ENCODE data around the gene ZSCAN10.

ZSCAN10 gene

DNA sequence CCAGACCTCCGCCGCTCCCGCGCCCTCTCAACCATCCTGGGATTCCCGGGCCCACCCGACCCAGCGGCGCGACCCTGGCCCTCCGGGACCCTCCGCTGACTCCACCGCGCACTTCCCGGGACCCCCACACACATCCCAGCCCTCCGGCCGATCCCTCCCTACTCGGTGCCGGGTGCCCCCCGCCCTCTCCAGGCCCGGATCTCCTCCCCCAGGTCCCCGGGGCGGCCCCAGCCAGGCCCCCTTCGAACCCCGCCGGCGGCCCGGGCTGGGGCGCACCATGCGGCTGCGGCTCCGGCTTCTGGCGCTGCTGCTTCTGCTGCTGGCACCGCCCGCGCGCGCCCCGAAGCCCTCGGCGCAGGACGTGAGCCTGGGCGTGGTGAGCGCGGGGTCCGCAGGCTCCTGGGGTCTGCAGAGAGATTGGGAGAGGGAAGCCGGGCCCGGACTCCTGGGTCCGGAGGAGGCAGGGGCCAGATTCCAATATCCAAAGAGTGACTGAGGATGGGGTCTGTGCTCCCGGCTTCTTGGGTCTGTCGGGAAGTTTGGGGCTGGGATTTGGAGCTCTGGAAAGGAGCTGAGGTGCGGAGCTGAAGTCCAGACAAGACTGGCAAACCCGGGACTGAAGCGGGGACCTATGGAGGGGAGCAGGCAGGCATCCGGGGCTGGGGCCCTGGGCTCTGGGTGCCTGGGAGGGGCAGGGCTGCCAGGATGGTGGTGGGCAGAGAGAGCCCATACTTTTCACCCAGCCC, 52.3 kb downstream of the ZSCAN10 start:
- no peak for DNase-seq (ENCODE audit: low read depth)

DNA sequence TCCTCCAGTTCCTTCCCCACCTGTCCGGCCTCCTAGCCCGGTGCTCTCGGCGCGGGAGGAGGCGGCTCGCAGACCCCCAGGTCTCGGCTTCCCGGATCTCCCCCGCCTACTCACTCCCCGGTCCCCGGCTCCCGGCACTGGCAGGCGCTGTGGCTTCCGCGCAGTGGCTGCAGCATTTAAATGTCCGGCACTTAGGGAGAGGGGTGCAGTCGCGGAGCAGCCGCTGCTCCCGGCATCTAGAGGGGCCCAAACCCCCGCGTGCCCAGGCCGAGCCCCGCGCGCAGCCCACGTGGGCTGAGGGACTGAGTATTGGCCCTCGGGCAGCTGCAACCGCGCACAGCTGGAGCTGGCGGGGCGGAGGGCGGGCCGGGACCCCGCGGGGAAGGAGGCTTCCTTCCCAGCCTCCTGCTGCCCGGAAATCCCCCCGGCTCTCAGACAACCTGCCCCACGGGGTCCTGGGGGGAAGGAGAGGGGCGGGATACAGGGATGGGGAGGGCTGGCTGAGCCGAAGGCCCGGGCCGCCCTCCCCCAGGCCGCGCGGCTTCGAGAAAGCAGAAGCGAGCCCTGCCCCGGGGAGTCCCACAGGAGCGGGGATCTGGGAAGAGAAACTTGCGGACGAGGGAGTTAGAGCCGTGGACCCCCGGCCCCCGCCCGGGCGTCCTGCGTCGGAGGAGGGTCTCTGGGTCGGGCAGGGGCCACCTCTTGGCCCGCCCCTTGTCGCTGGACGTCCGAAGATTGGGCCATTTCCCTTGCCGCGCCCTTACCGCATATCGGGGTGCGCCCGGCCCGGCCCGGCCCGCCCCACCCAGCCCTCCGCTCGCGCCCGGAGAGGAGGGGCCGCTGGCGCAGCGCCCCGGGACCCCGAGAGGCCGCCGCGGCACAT, 53.1 kb downstream of the ZSCAN10 start, which contains the start of gene MMP25:
MMP25 (plus strand) TSS at position 804 of the 883 bp plus-strand sequence. CDS start 357 bp downstream, outside the sequence.
- no peak for DNase-seq (ENCODE audit: low read depth)

DNA sequence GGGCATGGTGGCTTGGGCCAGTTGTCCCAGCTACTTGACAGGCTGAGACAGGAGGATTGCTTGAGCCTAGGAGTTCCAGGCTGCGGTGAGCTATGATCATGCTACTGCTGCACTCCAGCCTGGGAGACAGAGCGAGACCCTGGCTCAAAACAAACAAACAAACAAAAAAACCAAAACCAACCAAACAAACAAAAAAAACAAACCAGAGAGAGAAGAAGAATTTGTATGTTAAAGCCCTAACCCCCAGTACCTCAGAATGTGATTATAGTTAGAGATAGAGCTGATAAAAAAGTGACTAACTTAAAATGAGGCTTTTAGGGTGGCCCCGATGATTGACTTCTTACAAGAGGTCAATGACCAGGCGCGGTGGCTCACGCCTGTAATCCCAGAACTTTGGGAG, 54.4 kb downstream of the ZSCAN10 start:
- no peak for DNase-seq (ENCODE audit: low read depth)

GRCh38 chr16:3042376-3042775, 56.7 kb downstream of the ZSCAN10 start:
- no peak for DNase-seq (ENCODE audit: low read depth)

GRCh38 chr16:3038896-3039295, 60.2 kb downstream of the ZSCAN10 start:
- DNase-seq (ENCODE audit: low read depth): no peak
